WI38 (cell line): ENCODE measurements around the gene CTSH.

Experiments used
- H3K4me3 ChIP-seq: 2 replicates; pipeline ENCODE4 v1.5.1; 2011; ENCODE audit warnings: low read depth, mild to moderate bottlenecking, control low read depth, low read length
- CTCF ChIP-seq: IDR thresholded peaks from 2 replicates; pipeline ENCODE4 v1.5.1; 2012; ENCODE audit warnings: low read depth, mild to moderate bottlenecking, control low read depth, low read length

CTSH gene

GRCh38 chr15:78977091-78977571, 32.3 kb upstream of the CTSH start:
- no peak overlapping the region for H3K4me3 ChIP-seq
- no peak for TF ChIP-seq CTCF

- no peak for TF ChIP-seq CTCF
Observed at GRCh38 chr15:78976691-78977090, 31.8 kb upstream of the CTSH start.

GRCh38 chr15:78974272-78974918, 29.5 kb upstream of the CTSH start:
- no peak overlapping the region for H3K4me3 ChIP-seq
- TF ChIP-seq CTCF: no peak

More at GRCh38 chr15:78976691-78977090, 31.8 kb upstream of the CTSH start:
- no peak overlapping the region for H3K4me3 ChIP-seq

GRCh38 chr15:78969687-78970349, 25.0 kb upstream of the CTSH start:
- H3K4me3 ChIP-seq: no peak overlapping the region
- no peak for TF ChIP-seq CTCF

- no peak for TF ChIP-seq CTCF
- H3K4me3 ChIP-seq: no peak overlapping the region
Observed at GRCh38 chr15:78968539-78969271, 23.9 kb upstream of the CTSH start.

GRCh38 chr15:78968114-78968513, 23.3 kb upstream of the CTSH start:
- H3K4me3 ChIP-seq: no peak overlapping the region
- TF ChIP-seq CTCF: no peak

- no peak for TF ChIP-seq CTCF
- H3K4me3 ChIP-seq: no peak overlapping the region
Observed at GRCh38 chr15:78960308-78960707, 15.5 kb upstream of the CTSH start.
